Osteocyte (in vitro differentiated cells): ENCODE measurements around the gene ASCC2. TPM values are rescaled to one million over a fixed set of nuclear protein-coding genes. Genes with fewer than 3 reads are reported as not detected.
"Not testable (repeated sequence)": the region's sequence is repeated elsewhere in the genome, so short reads cannot be mapped to it uniquely, and the experiment has no call there.

Experiments used
- DNase-seq: peaks from one replicate; pipeline ENCODE4 v3.0.0; 2021; ENCODE audit warnings: mixed read lengths; ENCODE audit not compliant: unreplicated experiment; ENCODE audit errors: extremely low spot score
- H3K27ac Mint-ChIP-seq: one replicate; pipeline ENCODE4 v1.8.0; 2021; ENCODE audit warnings: mild to moderate bottlenecking, mixed read lengths; ENCODE audit not compliant: unreplicated experiment
- H3K27me3 Mint-ChIP-seq: one replicate; pipeline ENCODE4 v1.8.0; 2021; ENCODE audit warnings: mixed read lengths; ENCODE audit not compliant: unreplicated experiment
- H3K36me3 Mint-ChIP-seq: one replicate; pipeline ENCODE4 v1.8.0; 2021; ENCODE audit warnings: mixed read lengths; ENCODE audit not compliant: unreplicated experiment
- H3K4me1 Mint-ChIP-seq: one replicate; pipeline ENCODE4 v1.8.0; 2021; ENCODE audit warnings: mixed read lengths; ENCODE audit not compliant: unreplicated experiment
- H3K4me3 Mint-ChIP-seq: one replicate; pipeline ENCODE4 v1.8.0; 2021; ENCODE audit warnings: mild to moderate bottlenecking, moderate library complexity, mixed read lengths; ENCODE audit not compliant: unreplicated experiment
- H3K9me3 Mint-ChIP-seq: one replicate; pipeline ENCODE4 v1.8.0; 2021; ENCODE audit warnings: mixed read lengths; ENCODE audit not compliant: unreplicated experiment
- total RNA-seq: library from RNA; stranded (reverse); gene quantifications from 2 replicates; pipeline ENCODE4 v1.2.1, GENCODE V29; 2021
- TF ChIP-seq, protein P1 (sequence below): fragments of 200-600 bp; sonication (generic); IDR thresholded peaks from 2 replicates; pipeline ENCODE4 v1.5.0; 2021; ENCODE audit warnings: antibody characterized with exemption, mild to moderate bottlenecking, moderate library complexity

ASCC2 gene
- total RNA-seq, 1 donor from 2014 or later, result 49.4 TPM

DNA sequence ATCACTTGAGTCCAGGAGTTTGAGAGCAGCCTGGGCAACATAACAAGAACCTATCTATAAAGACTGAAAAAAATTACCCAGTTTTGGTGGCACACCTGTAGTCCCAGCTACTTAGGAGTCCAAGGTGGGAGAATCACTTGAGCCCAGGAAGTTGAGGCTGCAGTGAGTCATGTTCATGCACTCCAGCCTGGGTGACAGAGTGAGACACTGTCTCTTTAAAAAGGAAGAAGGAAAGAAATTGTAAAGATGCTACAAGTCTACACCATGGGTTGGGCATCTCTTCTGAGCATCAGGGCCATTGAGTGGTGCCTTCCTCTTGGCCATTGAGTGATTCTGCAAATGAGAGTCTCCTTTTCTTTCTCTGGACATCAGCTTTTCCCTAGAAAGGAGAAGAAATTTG lies 29.2 kb upstream of the ASCC2 start:
- Mint-ChIP-seq H3K27ac (no peak overlapping the region), H3K4me3 (no peak overlapping the region), H3K9me3 (no peaks in the 10 kb centered on the region), H3K4me1 (peaks cover 6% of the 10 kb centered on the region), H3K36me3 (no peaks in the 10 kb centered on the region), H3K27me3 (peaks cover 12% of the 10 kb centered on the region)
- TF ChIP-seq, protein P1, sequence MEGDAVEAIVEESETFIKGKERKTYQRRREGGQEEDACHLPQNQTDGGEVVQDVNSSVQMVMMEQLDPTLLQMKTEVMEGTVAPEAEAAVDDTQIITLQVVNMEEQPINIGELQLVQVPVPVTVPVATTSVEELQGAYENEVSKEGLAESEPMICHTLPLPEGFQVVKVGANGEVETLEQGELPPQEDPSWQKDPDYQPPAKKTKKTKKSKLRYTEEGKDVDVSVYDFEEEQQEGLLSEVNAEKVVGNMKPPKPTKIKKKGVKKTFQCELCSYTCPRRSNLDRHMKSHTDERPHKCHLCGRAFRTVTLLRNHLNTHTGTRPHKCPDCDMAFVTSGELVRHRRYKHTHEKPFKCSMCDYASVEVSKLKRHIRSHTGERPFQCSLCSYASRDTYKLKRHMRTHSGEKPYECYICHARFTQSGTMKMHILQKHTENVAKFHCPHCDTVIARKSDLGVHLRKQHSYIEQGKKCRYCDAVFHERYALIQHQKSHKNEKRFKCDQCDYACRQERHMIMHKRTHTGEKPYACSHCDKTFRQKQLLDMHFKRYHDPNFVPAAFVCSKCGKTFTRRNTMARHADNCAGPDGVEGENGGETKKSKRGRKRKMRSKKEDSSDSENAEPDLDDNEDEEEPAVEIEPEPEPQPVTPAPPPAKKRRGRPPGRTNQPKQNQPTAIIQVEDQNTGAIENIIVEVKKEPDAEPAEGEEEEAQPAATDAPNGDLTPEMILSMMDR, result no peak
- no peak for DNase-seq

DNA sequence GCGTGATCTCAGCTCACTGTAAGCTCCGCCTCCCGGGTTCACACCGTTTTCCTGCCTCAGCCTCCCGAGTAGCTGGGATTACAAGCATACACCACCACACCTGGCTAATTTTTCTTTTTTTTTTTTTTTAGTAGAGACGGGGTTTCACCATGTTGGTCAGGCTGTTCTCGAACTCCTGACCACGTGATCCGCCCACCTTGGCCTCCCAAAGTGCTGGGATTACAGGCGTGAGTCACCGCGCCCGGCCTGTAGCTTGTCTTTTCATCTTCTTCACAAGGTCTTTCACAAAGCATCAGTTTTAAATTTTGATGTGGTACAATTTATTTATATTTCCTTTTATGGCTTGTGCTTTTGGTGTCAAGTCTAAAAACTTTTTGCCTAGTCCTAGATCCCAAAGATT lies 27.5 kb upstream of the ASCC2 start:
- not testable (repeated sequence) for H3K4me1 Mint-ChIP-seq

DNA sequence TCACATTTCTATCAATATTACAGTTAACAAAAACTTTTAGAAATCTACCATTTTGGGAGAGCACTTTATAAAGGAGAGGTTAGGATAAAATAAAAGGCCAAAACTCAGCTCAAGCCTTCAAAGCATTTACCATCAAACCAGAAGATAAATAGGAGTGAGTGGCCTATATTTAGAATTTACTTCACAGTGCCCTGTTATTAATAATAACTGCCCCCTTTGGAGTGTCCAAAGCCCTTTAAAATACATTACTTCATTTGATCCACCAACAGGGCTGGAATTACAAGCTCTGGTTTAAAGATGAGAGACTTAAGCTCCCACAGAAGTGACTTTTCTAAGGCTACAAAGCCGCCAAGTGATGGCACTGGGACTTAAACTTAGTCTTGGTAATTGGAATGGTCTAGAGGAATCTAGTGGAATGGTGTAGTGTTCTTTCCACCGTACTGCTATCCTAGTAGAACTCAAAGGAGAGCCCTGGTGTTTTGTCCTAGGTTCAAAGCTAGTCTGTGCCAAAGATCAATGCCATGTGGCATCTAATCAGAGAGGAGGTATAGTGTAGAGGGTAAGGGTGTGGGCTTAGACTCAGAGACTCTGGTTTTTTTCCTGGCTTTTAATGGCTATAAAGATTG lies 23.7 kb upstream of the ASCC2 start:
- TF ChIP-seq, protein P1, result no peak
- no peaks in the 10 kb centered on the region for H3K36me3 Mint-ChIP-seq
- H3K9me3 Mint-ChIP-seq, result no peaks in the 10 kb centered on the region
- no peak overlapping the region for H3K4me3 Mint-ChIP-seq
- no peaks in the 10 kb centered on the region for H3K4me1 Mint-ChIP-seq
- H3K27ac Mint-ChIP-seq, result no peak overlapping the region
- H3K27me3 Mint-ChIP-seq, result peaks cover 23% of the 10 kb centered on the region
- no peak for DNase-seq

More for the DNA sequence above, 27.5 kb upstream of the ASCC2 start:
- DNase-seq, result peak; percentile 32
- H3K27me3 Mint-ChIP-seq, result peaks cover 23% of the 10 kb centered on the region
- not testable (repeated sequence) for H3K9me3 Mint-ChIP-seq, H3K36me3 Mint-ChIP-seq, H3K27ac Mint-ChIP-seq, H3K4me3 Mint-ChIP-seq

DNA sequence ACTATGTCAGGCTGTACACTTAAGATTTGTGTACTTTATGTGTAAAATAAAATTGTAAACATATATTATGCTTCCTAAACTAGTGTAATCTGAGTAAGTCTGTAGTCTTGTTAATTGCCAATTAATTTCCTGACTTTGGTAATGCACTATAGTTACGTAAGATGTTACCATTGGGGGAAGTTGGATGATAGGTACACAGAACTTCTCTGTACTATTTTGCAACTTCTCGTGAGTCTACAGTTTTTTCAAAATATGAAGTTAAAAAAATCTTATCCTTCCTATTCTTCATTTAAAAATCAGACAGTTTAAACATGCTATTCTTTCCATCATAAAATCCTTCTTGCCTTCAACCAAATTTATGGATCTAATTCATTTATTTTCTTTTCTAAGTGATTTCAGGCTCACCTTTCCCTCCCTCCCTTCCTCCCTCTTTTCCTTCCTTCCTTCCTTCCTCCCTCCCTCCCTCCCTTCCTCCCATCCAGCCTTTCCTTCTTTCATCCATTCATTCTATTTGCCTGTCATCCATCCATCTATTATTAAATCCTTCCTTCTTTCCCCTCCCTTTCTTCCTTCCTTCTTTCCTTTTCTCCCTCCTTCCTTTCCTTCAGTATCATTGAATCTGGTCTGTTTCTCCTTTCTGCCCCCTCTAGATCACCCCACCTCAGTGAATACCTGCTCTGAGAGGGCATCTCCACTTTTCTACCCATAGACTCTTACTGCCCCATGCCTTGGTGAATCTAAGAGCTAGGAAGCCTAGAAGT lies 22.1 kb upstream of the ASCC2 start:
- H3K4me3 Mint-ChIP-seq, result no peak overlapping the region
- H3K9me3 Mint-ChIP-seq, result no peaks in the 10 kb centered on the region
- H3K4me1 Mint-ChIP-seq, result no peaks in the 10 kb centered on the region
- no peak overlapping the region for H3K27ac Mint-ChIP-seq
- peaks cover 17% of the 10 kb centered on the region for H3K27me3 Mint-ChIP-seq
- no peaks in the 10 kb centered on the region for H3K36me3 Mint-ChIP-seq
- DNase-seq, result no peak
- TF ChIP-seq, protein P1, result no peak

DNA sequence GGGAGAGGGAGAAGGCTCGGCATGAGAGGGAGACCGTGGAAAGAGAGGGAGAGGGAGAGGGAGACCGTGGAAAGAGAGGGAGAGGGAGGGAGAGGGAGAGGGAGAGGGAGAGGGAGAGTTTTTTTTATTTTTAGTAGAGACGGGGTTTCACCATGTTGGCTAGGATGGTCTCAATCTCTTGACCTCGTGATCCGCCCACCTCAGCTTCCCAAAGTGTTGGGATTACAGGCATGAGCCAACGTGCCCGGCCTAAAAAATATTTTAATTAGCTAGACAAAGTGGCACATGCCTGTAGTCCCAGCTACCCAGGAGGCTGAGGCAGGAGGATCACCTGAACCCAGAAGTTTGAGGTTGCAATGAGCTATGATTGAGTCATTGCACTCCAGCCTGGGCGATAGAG lies 21.0 kb upstream of the ASCC2 start:
- peaks cover 23% of the 10 kb centered on the region for H3K27me3 Mint-ChIP-seq
- H3K36me3 Mint-ChIP-seq, H3K4me3 Mint-ChIP-seq, DNase-seq, H3K4me1 Mint-ChIP-seq, H3K27ac Mint-ChIP-seq, H3K9me3 Mint-ChIP-seq: not testable (repeated sequence)

DNA sequence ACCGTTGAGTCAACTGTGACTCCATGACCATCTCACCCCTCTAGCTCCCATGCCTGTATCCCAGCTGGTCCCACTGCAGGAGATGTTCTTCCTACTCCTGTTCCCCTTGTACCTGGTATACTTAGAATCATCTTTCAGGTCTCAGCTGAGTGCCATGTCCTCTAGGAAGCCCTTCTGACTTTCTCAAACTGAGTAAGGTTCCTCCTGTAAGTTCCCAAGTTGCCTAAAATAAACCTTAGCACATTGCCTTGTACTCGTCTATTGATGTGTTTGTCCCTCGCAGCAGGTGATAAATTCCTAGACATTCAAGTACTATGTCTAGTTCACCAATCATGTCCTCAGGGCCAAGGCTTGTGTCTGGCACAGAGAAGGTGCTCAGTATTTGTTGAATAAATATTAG lies 18.4 kb upstream of the ASCC2 start:
- peaks cover 17% of the 10 kb centered on the region for H3K27me3 Mint-ChIP-seq
- H3K27ac Mint-ChIP-seq, result no peak overlapping the region
- no peaks in the 10 kb centered on the region for H3K9me3 Mint-ChIP-seq
- no peak overlapping the region for H3K4me3 Mint-ChIP-seq
- TF ChIP-seq, protein P1, result no peak
- no peaks in the 10 kb centered on the region for H3K4me1 Mint-ChIP-seq
- DNase-seq, result no peak
- no peaks in the 10 kb centered on the region for H3K36me3 Mint-ChIP-seq
